Esophagus squamous epithelium (tissue), 4 donors: ENCODE results near the gene TEX52.

ENCODE experiments used
- CTCF ChIP-seq, 6 experiments: fragments of 450-650 bp in 4 of 6; fragments of 200-600 bp in 2 of 6; sonication (generic) in 2 of 6; IDR thresholded peaks; one replicate each; pipeline ENCODE4 v1.5.1; 2016 to 2019; ENCODE audit warnings: antibody characterized with exemption in 6 of 6, mild to moderate bottlenecking in 4 of 6, moderate library complexity in 4 of 6
- POLR2A ChIP-seq, 4 donors: fragments of 450-650 bp; IDR thresholded peaks; one replicate each; pipeline ENCODE4 v1.6.1; 2017; ENCODE audit warnings: antibody characterized with exemption in 4 of 4, mild to moderate bottlenecking in 4 of 4, moderate library complexity in 3 of 4

GRCh38 chr12:2805143-2805520, 51.7 kb downstream of the TEX52 start:
- no peak for TF ChIP-seq CTCF (IDR thresholded peaks at IDR 0.05)
- TF ChIP-seq POLR2A (IDR thresholded peaks at IDR 0.05), result no peak
